Left forelimb (tissue), 1 donor: ENCODE results near the gene GABRR1.

Experiments used
- DNase-seq: peaks from one replicate; pipeline ENCODE4 v3.0.0-alpha.2; 2018; ENCODE audit warnings: low spot score

GABRR1 gene

GRCh38 chr6:89215391-89215790, 1.8 kb downstream of the GABRR1 start:
- no peak for DNase-seq

GRCh38 chr6:89214197-89214596, 3.0 kb downstream of the GABRR1 start:
- DNase-seq, result no peak

- DNase-seq, result no peak
Measured at GRCh38 chr6:89212472-89212871, 4.7 kb downstream of the GABRR1 start.

GRCh38 chr6:89209457-89209856, 7.7 kb downstream of the GABRR1 start:
- DNase-seq, result no peak

- DNase-seq, result no peak
Measured at GRCh38 chr6:89208551-89208950, 8.6 kb downstream of the GABRR1 start.

GRCh38 chr6:89205819-89206218, 11.3 kb downstream of the GABRR1 start:
- no peak for DNase-seq

- no peak for DNase-seq
Measured at GRCh38 chr6:89204096-89204495, 13.1 kb downstream of the GABRR1 start.

- no peak for DNase-seq
Measured at GRCh38 chr6:89200706-89201215, 16.4 kb downstream of the GABRR1 start.

GRCh38 chr6:89199579-89199978, 17.6 kb downstream of the GABRR1 start:
- DNase-seq, result no peak

GRCh38 chr6:89198235-89198634, 18.9 kb downstream of the GABRR1 start:
- no peak for DNase-seq

GRCh38 chr6:89197141-89197540, 20.0 kb downstream of the GABRR1 start:
- DNase-seq, result no peak

- DNase-seq, result no peak
Measured at GRCh38 chr6:89194559-89194958, 22.6 kb downstream of the GABRR1 start.

- no peak for DNase-seq
Measured at GRCh38 chr6:89190741-89191140, 26.4 kb downstream of the GABRR1 start.

- DNase-seq, result no peak
Measured at GRCh38 chr6:89187504-89187903, 29.7 kb downstream of the GABRR1 start.

- no peak for DNase-seq
Measured at GRCh38 chr6:89186762-89187161, 30.4 kb downstream of the GABRR1 start.

GRCh38 chr6:89184344-89184743, 32.8 kb downstream of the GABRR1 start:
- DNase-seq, result no peak

GRCh38 chr6:89183294-89183693, 33.9 kb downstream of the GABRR1 start:
- no peak for DNase-seq

- no peak for DNase-seq
Measured at GRCh38 chr6:89180971-89181370, 36.2 kb downstream of the GABRR1 start.

- DNase-seq, result no peak
Measured at GRCh38 chr6:89180112-89180511, 37.0 kb downstream of the GABRR1 start.

GRCh38 chr6:89173634-89174033, 43.5 kb downstream of the GABRR1 start:
- no peak for DNase-seq

GRCh38 chr6:89172131-89172530, 45.0 kb downstream of the GABRR1 start:
- no peak for DNase-seq

- no peak for DNase-seq
Measured at GRCh38 chr6:89162047-89162371, 55.1 kb downstream of the GABRR1 start.

- no peak for DNase-seq
Measured at GRCh38 chr6:89161326-89162046, 55.7 kb downstream of the GABRR1 start.
